ENCODE data around the gene SIK1. TPM values are rescaled to one million over a fixed set of nuclear protein-coding genes. Genes with fewer than 3 reads are reported as not detected.
"Not testable (repeated sequence)": the region's sequence is repeated elsewhere in the genome, so short reads cannot be mapped to it uniquely, and the experiment has no call there.

SIK1 gene
- 1 to 10 TPM; 1.7 to 4.0 (median 2.3) TPM for polyA plus RNA-seq (ENCODE audit: insufficient read length in 3 of 3)

- DNase-seq (ENCODE audit: low read depth in 3 of 3, low spot score in 2 of 3), result not testable (repeated sequence)
Observed at GRCh38 chr21:43426404-43427241, at the start of gene SIK1. Gene SIK1 (minus strand): TSS chr21:43427131. CDS start chr21:43426178, 953 bp downstream.

GRCh38 chr21:43471597-43472242, 44.8 kb upstream of the SIK1 start:
- not testable (repeated sequence) for DNase-seq (ENCODE audit: low read depth in 3 of 3, low spot score in 2 of 3)

GRCh38 chr21:43469719-43470458, 43.0 kb upstream of the SIK1 start:
- not testable (repeated sequence) for DNase-seq (ENCODE audit: low read depth in 3 of 3, low spot score in 2 of 3)

- DNase-seq (ENCODE audit: low read depth in 3 of 3, low spot score in 2 of 3), result no peak
Observed at GRCh38 chr21:43467785-43468184, 40.9 kb upstream of the SIK1 start.

- not testable (repeated sequence) for DNase-seq (ENCODE audit: low read depth in 3 of 3, low spot score in 2 of 3)
Observed at GRCh38 chr21:43465159-43465558, 38.2 kb upstream of the SIK1 start.

GRCh38 chr21:43463498-43464261, 36.7 kb upstream of the SIK1 start:
- not testable (repeated sequence) for DNase-seq (ENCODE audit: low read depth in 3 of 3, low spot score in 2 of 3)

- DNase-seq (ENCODE audit: low read depth in 3 of 3, low spot score in 2 of 3), result not testable (repeated sequence)
Observed at GRCh38 chr21:43462932-43463331, 36.0 kb upstream of the SIK1 start.

- DNase-seq (ENCODE audit: low read depth in 3 of 3, low spot score in 2 of 3), result not testable (repeated sequence)
Observed at GRCh38 chr21:43460475-43460874, 33.5 kb upstream of the SIK1 start.

- DNase-seq (ENCODE audit: low read depth in 3 of 3, low spot score in 2 of 3), result not testable (repeated sequence)
Observed at GRCh38 chr21:43458995-43459394, 32.1 kb upstream of the SIK1 start.

- not testable (repeated sequence) for DNase-seq (ENCODE audit: low read depth in 3 of 3, low spot score in 2 of 3)
Observed at GRCh38 chr21:43456616-43457314, 29.8 kb upstream of the SIK1 start.

GRCh38 chr21:43455717-43456116, 28.8 kb upstream of the SIK1 start:
- DNase-seq (ENCODE audit: low read depth in 3 of 3, low spot score in 2 of 3), result not testable (repeated sequence)

GRCh38 chr21:43454176-43454575, 27.2 kb upstream of the SIK1 start:
- not testable (repeated sequence) for DNase-seq (ENCODE audit: low read depth in 3 of 3, low spot score in 2 of 3)

- not testable (repeated sequence) for DNase-seq (ENCODE audit: low read depth in 3 of 3, low spot score in 2 of 3)
Observed at GRCh38 chr21:43451850-43452249, 24.9 kb upstream of the SIK1 start.

- DNase-seq (ENCODE audit: low read depth in 3 of 3, low spot score in 2 of 3), result not testable (repeated sequence)
Observed at GRCh38 chr21:43450287-43450686, 23.4 kb upstream of the SIK1 start.

GRCh38 chr21:43447353-43447977, 20.5 kb upstream of the SIK1 start:
- not testable (repeated sequence) for DNase-seq (ENCODE audit: low read depth in 3 of 3, low spot score in 2 of 3)

- DNase-seq (ENCODE audit: low read depth in 3 of 3, low spot score in 2 of 3), result not testable (repeated sequence)
Observed at GRCh38 chr21:43446277-43446932, 19.5 kb upstream of the SIK1 start.

- DNase-seq (ENCODE audit: low read depth in 3 of 3, low spot score in 2 of 3), result not testable (repeated sequence)
Observed at GRCh38 chr21:43444524-43444923, 17.6 kb upstream of the SIK1 start.

GRCh38 chr21:43442571-43442970, 15.6 kb upstream of the SIK1 start:
- not testable (repeated sequence) for DNase-seq (ENCODE audit: low read depth in 3 of 3, low spot score in 2 of 3)

Data from right renal cortex interstitium (tissue), 3 donors.